Stomach (tissue), 9 donors: Measurements from ENCODE around the gene HLCS. TPM values are rescaled to one million over a fixed set of nuclear protein-coding genes. Genes with fewer than 3 reads are reported as not detected.

Source experiments
- DNase-seq, 2 donors: peaks; one replicate each; pipeline versions ENCODE4 v3.0.0 to v3.0.0-alpha.2; 2013 to 2019
- H3K27ac ChIP-seq, 5 donors: fragments of 200-600 bp in 4 of 5; sonication (generic) in 4 of 5; one replicate each; pipeline ENCODE4 v1.5.1; 2013 to 2019; ENCODE audit warnings: mild to moderate bottlenecking in 1 of 5, moderate library complexity in 1 of 5
- H3K27me3 ChIP-seq, 3 donors: fragments of 200-600 bp; sonication (generic); one replicate each; pipeline ENCODE4 v1.5.1; 2017 to 2019; ENCODE audit warnings: mixed run types in 1 of 3
- H3K36me3 ChIP-seq, 4 donors: fragments of 200-600 bp; sonication (generic); 1 replicate in 3 of 4; 2 replicates in 1 of 4; pipeline ENCODE4 v1.5.1; 2016 to 2019
- H3K4me1 ChIP-seq, 4 donors: fragments of 200-600 bp; sonication (generic); one replicate each; pipeline ENCODE4 v1.5.1; 2016 to 2019
- H3K4me3 ChIP-seq, 4 donors: fragments of 200-600 bp; sonication (generic) in 3 of 4; one replicate each; pipeline ENCODE4 v1.5.1; 2016 to 2019; ENCODE audit warnings: mild to moderate bottlenecking in 1 of 4
- H3K9me3 ChIP-seq, 4 donors: fragments of 200-600 bp; sonication (generic); one replicate each; pipeline ENCODE4 v1.5.1; 2016 to 2019
- EP300 ChIP-seq: sonication (generic); formaldehyde crosslinking; IDR thresholded peaks from one replicate; pipeline ENCODE4 v1.6.1; 2017; ENCODE audit warnings: antibody characterized with exemption
- POLR2A ChIP-seq, 4 donors: fragments of 450-650 bp; IDR thresholded peaks; one replicate each; pipeline ENCODE4 v1.6.1; 2016; ENCODE audit warnings: antibody characterized with exemption in 4 of 4, control low read depth in 2 of 4, mild to moderate bottlenecking in 1 of 4, moderate library complexity in 1 of 4
- POLR2AphosphoS5 ChIP-seq, 3 donors: sonication (generic); formaldehyde crosslinking; IDR thresholded peaks; one replicate each; pipeline ENCODE4 v1.6.1; 2016; ENCODE audit warnings: antibody characterized with exemption in 3 of 3
- WGBS, 5 donors: extraction: QIAGEN DNeasy Blood & Tissue Kit in 3 of 5; methylation state at CpG; one replicate each; pipeline versions ENCODE4 v1.1.5 to v1.1.7; 2013 to 2018; 5-methylcytosine and 5-hydroxymethylcytosine counted together
- intact Hi-C: fragments of 100-400 bp; cut with DNase I; formaldehyde crosslinking; loops from one replicate; pipeline ENCODE4 v1.15.1; 2023; ENCODE audit warnings: low total_unique reads
- polyA plus RNA-seq, 3 donors: library from polyadenylated mRNA; stranded (reverse); fragments of 200-250 nt; gene quantifications; one replicate each; pipeline ENCODE4 v1.2.3, GENCODE V29; 2013
- total RNA-seq, 5 donors: library from RNA; depleted of rRNA; stranded (reverse); fragments of >200 nt; gene quantifications; one replicate each; pipeline versions ENCODE4 v1.1.0 to v1.2.3, GENCODE V29; 2014 to 2016
- TF ChIP-seq, protein P1 (sequence below), 7 experiments: fragments of 450-650 bp in 4 of 7; fragments of 200-600 bp in 3 of 7; sonication (generic) in 3 of 7; IDR thresholded peaks; one replicate each; pipeline ENCODE4 v1.5.1; 2016 to 2019; ENCODE audit warnings: antibody characterized with exemption in 7 of 7, control low read depth in 2 of 7, mild to moderate bottlenecking in 1 of 7
- donor health status: healthy with polysubstance abuse.
- donor health status: Bipolar disorder and iron deficiency.
- donor health status: healthy.

Gene HLCS
- total and polyA plus RNA-seq, 8 donors = 2.3 to 35.1 (median 13.9) TPM

GRCh38 chr21:36873513-36873912 lies 93.0 kb downstream of the HLCS start:
- Histone ChIP-seq H3K9me3 (peaks cover 0 to 7% (median 3%) of the 10 kb centered on the region in 4 donors), H3K36me3 (peaks cover 0 to 10% (median 2%) of the 10 kb centered on the region in 4 donors), H3K27ac (no peak overlapping the region), H3K4me3 (no peak overlapping the region), H3K27me3 (no peaks in the 10 kb centered on the region), H3K4me1 (no peaks in the 10 kb centered on the region)
- no peak for DNase-seq
- intact Hi-C loops = no loop called here
- 91 to 97% (median 95%) methylated on average over 1 of the region's 1 CpG for WGBS, 5 donors
- TF ChIP-seq, protein P1, sequence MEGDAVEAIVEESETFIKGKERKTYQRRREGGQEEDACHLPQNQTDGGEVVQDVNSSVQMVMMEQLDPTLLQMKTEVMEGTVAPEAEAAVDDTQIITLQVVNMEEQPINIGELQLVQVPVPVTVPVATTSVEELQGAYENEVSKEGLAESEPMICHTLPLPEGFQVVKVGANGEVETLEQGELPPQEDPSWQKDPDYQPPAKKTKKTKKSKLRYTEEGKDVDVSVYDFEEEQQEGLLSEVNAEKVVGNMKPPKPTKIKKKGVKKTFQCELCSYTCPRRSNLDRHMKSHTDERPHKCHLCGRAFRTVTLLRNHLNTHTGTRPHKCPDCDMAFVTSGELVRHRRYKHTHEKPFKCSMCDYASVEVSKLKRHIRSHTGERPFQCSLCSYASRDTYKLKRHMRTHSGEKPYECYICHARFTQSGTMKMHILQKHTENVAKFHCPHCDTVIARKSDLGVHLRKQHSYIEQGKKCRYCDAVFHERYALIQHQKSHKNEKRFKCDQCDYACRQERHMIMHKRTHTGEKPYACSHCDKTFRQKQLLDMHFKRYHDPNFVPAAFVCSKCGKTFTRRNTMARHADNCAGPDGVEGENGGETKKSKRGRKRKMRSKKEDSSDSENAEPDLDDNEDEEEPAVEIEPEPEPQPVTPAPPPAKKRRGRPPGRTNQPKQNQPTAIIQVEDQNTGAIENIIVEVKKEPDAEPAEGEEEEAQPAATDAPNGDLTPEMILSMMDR (IDR thresholded peaks at IDR 0.05) = no peak

DNA sequence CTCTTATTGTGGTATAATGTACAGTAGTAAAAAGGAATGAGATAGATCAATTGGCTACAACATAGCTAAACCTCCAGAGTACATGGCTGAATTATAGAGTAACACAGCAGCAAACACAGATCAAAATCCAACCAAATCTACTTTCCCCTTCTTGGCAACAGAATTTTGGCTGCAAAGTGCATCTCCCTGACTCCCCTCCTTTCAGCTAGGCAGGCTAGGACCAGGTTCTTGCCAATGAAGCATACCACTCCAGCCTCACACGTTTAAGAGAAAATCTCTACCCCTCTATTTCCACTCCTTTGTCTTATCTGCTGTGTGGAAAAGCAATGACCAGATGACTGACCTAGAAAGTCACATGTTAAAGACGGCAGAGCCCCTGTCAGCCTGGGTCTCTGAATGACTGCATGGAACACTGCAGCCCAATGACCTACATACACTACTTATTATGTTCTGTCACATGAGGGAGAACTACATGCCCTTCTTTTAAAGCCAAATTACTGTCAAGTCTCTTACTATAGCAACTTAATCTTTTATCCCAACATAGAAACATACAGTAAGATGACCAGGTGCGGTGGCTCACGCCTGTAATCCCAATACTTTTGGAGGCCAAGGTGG lies 99.1 kb downstream of the HLCS start:
- WGBS, 5 donors = 73 to 78% (median 76%) methylated on average over 4 of the region's 4 CpGs
- Histone ChIP-seq H3K4me3 (no peak overlapping the region), H3K27ac (no peak overlapping the region), H3K9me3 (no peaks in the 10 kb centered on the region), H3K36me3 (peaks cover 0 to under 1% (median 0%) of the 10 kb centered on the region in 4 donors), H3K27me3 (no peaks in the 10 kb centered on the region), H3K4me1 (no peaks in the 10 kb centered on the region)
- TF ChIP-seq POLR2A (IDR thresholded peaks at IDR 0.05) (no peak), EP300 (no peak), POLR2AphosphoS5 (IDR thresholded peaks at IDR 0.05) (no peak)
- TF ChIP-seq, protein P1 (IDR thresholded peaks at IDR 0.05) = no peak
- no peak for DNase-seq
- intact Hi-C loops = no loop called here

DNA sequence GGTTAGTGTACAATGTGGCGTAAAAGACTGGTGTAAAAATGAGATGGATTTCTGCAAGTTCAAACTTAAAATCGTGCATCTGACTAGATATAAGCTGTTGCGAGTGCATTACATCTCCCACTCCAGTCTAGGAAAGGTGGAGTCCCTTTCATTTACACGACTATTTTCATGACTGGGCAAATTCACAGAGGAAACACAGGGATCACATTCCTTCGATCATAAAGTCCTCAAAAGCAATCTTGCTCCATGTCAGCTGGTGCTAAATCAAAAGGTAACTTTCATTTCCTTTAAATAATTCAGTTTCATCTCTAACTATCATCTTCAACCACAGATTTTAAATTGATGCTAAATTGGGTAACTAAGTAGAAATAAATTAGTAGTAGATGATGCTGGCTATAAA lies 100.0 kb downstream of the HLCS start:
- Histone ChIP-seq H3K9me3 (no peaks in the 10 kb centered on the region), H3K27ac (no peak overlapping the region), H3K36me3 (peaks cover 0 to 5% (median 0%) of the 10 kb centered on the region in 4 donors), H3K4me1 (peaks cover 0 to 4% (median under 1%) of the 10 kb centered on the region in 4 donors), H3K27me3 (no peaks in the 10 kb centered on the region), H3K4me3 (no peak overlapping the region)
- intact Hi-C loops = no loop called here
- DNase-seq = no peak
- 84 to 90% (median 87%) methylated on average over 5 of the region's 5 CpGs for WGBS, 5 donors
- TF ChIP-seq POLR2A (IDR thresholded peaks at IDR 0.05) = no peak
- TF ChIP-seq EP300 = no peak
- TF ChIP-seq, protein P1 (IDR thresholded peaks at IDR 0.05) = no peak
- TF ChIP-seq POLR2AphosphoS5 (IDR thresholded peaks at IDR 0.05) = no peak

- WGBS, 5 donors = 87 to 91% (median 89%) methylated on average over 10 of the region's 10 CpGs
- Histone ChIP-seq H3K4me3 (no peak overlapping the region), H3K4me1 (peaks cover 4 to 19% (median 14%) of the 10 kb centered on the region in 4 donors), H3K27me3 (no peaks in the 10 kb centered on the region), H3K36me3 (peaks cover 0 to 5% (median 0%) of the 10 kb centered on the region in 4 donors), H3K9me3 (no peaks in the 10 kb centered on the region), H3K27ac (no peak overlapping the region)
- DNase-seq = no peak
- intact Hi-C loops = no loop called here
- TF ChIP-seq, protein P1 (IDR thresholded peaks at IDR 0.05) = no peak
- TF ChIP-seq POLR2AphosphoS5 (IDR thresholded peaks at IDR 0.05) (no peak), EP300 (no peak), POLR2A (IDR thresholded peaks at IDR 0.05) (no peak)
Measured at GRCh38 chr21:36864974-36865373, 101.5 kb downstream of the HLCS start.
